GM20000 (cell line): Measurements from ENCODE around the gene COX8C.

ENCODE experiments used
- DNase-seq: peaks from one replicate; pipeline ENCODE4 v3.0.0; 2012; ENCODE audit warnings: low spot score
- CTCF ChIP-seq: IDR thresholded peaks from 2 replicates; pipeline ENCODE4 v1.5.1; 2012; ENCODE audit warnings: mild to moderate bottlenecking, control low read depth; ENCODE audit errors: extremely low read depth, missing control alignments

Gene COX8C

GRCh38 chr14:93346926-93347721, at the start of gene COX8C:
Gene COX8C, plus strand, starts transcription at chr14:93347182. Its CDS starts 87 bp downstream, at chr14:93347269.
- no peak for TF ChIP-seq CTCF
- no peak for DNase-seq

- DNase-seq = no peak
- no peak for TF ChIP-seq CTCF
Observed at GRCh38 chr14:93299416-93299815, 47.6 kb upstream of the COX8C start.

- TF ChIP-seq CTCF = no peak
- DNase-seq = no peak
Observed at GRCh38 chr14:93299866-93300265, 47.1 kb upstream of the COX8C start.

GRCh38 chr14:93301821-93302447, 45.0 kb upstream of the COX8C start:
- DNase-seq = no peak
- TF ChIP-seq CTCF = no peak

- DNase-seq = no peak
- no peak for TF ChIP-seq CTCF
Observed at GRCh38 chr14:93302688-93303581, 44.0 kb upstream of the COX8C start.

GRCh38 chr14:93303659-93304058, 43.3 kb upstream of the COX8C start:
- no peak for DNase-seq
- TF ChIP-seq CTCF = no peak
